WTC11 (cell line): ENCODE measurements around the gene PAXIP1. TPM values are rescaled to one million over a fixed set of nuclear protein-coding genes. Genes with fewer than 3 reads are reported as not detected.

Experiments
- ATAC-seq: fragments of 200-7000 bp; cut with Tn5 transposase; 2 replicates; pipeline ENCODE4 v1.10.0; 2021; ENCODE audit warnings: mild to moderate bottlenecking, moderate library complexity
- CTCF ChIA-PET: fragments of 300-600 bp; sonication (Branson Sonifier 250); formaldehyde crosslinking; loops from one replicate; lab custom pipeline; 2021; ENCODE audit warnings: antibody characterized with exemption; lab: Charles Lee
- POLR2A ChIA-PET: fragments of 350-600 bp; sonication (Branson Sonifier 250); formaldehyde crosslinking; loops from one replicate; lab custom pipeline; 2021; ENCODE audit warnings: antibody characterized with exemption; lab: Charles Lee
- DNase-seq: peaks from one replicate; pipeline ENCODE4 v3.0.0; 2021; ENCODE audit warnings: low spot score
- H3K27ac Mint-ChIP-seq: 2 replicates; pipeline ENCODE4 v1.8.0; 2021; ENCODE audit warnings: mixed read lengths
- H3K27me3 Mint-ChIP-seq: 2 replicates; pipeline ENCODE4 v1.8.0; 2021; ENCODE audit warnings: low read depth, mild to moderate bottlenecking, moderate library complexity, mixed read lengths
- H3K36me3 Mint-ChIP-seq: 2 replicates; pipeline ENCODE4 v1.8.0; 2021; ENCODE audit warnings: mixed read lengths
- H3K4me1 Mint-ChIP-seq: 2 replicates; pipeline ENCODE4 v1.8.0; 2022; ENCODE audit warnings: mixed read lengths
- H3K4me3 Mint-ChIP-seq: 2 replicates; pipeline ENCODE4 v1.8.0; 2021; ENCODE audit warnings: mild to moderate bottlenecking, moderate library complexity, mixed read lengths
- H3K9me3 Mint-ChIP-seq: 2 replicates; pipeline ENCODE4 v1.8.0; 2021; ENCODE audit warnings: mixed read lengths
- ATF1 ChIP-seq: sonication (generic); formaldehyde crosslinking; IDR thresholded peaks from 2 replicates; pipeline ENCODE4 v1.8.1; 2023; ENCODE audit warnings: mild to moderate bottlenecking, moderate library complexity, missing genetic modification reagents
- CTCF ChIP-seq: fragments of 200-600 bp; IDR thresholded peaks from 2 replicates; pipeline ENCODE4 v1.8.0; 2022; ENCODE audit warnings: antibody characterized with exemption
- E2F1 ChIP-seq: sonication (generic); formaldehyde crosslinking; IDR thresholded peaks from 2 replicates; pipeline ENCODE4 v1.8.0; 2022; ENCODE audit warnings: mild to moderate bottlenecking, missing genetic modification reagents
- E2F4 ChIP-seq: sonication (generic); formaldehyde crosslinking; IDR thresholded peaks from 2 replicates; pipeline ENCODE4 v1.8.1; 2022; ENCODE audit warnings: low read depth, mild to moderate bottlenecking, moderate library complexity, missing genetic modification reagents, borderline replicate concordance
- ELF4 ChIP-seq: sonication (generic); formaldehyde crosslinking; IDR thresholded peaks from 2 replicates; pipeline ENCODE4 v1.8.1; 2022; ENCODE audit warnings: low read depth, mild to moderate bottlenecking, moderate library complexity, missing genetic modification reagents
- GABPB1 ChIP-seq: sonication (generic); formaldehyde crosslinking; IDR thresholded peaks from 2 replicates; pipeline ENCODE4 v1.8.1; 2023; ENCODE audit warnings: mild to moderate bottlenecking, missing genetic modification reagents
- HMGA2 ChIP-seq: fragments of 250-450 bp; sonication (Bioruptor Pico); IDR thresholded peaks from 2 replicates; pipeline ENCODE4 v1.4.0; 2021; ENCODE audit warnings: mild to moderate bottlenecking, moderate library complexity
- IRF1 ChIP-seq: sonication (generic); formaldehyde crosslinking; IDR thresholded peaks from 2 replicates; pipeline ENCODE4 v1.8.0; 2023; ENCODE audit warnings: missing genetic modification reagents
- JAZF1 ChIP-seq: fragments of 250-450 bp; sonication (Bioruptor Pico); IDR thresholded peaks from 2 replicates; pipeline ENCODE4 v1.9.0; 2021; ENCODE audit warnings: moderate library complexity, mild to moderate bottlenecking, inconsistent platforms
- JUN ChIP-seq: sonication (generic); formaldehyde crosslinking; IDR thresholded peaks from 2 replicates; pipeline ENCODE4 v1.8.0; 2023; ENCODE audit warnings: mild to moderate bottlenecking, missing genetic modification reagents
- MAX ChIP-seq: sonication (generic); formaldehyde crosslinking; IDR thresholded peaks from 2 replicates; pipeline ENCODE4 v1.8.0; 2022; ENCODE audit warnings: mild to moderate bottlenecking, missing genetic modification reagents
- PRDM15 ChIP-seq: sonication (generic); formaldehyde crosslinking; IDR thresholded peaks from 2 replicates; pipeline ENCODE4 v1.8.0; 2022; ENCODE audit warnings: missing genetic modification reagents
- SMAD3 ChIP-seq: sonication (generic); formaldehyde crosslinking; IDR thresholded peaks from 2 replicates; pipeline ENCODE4 v1.8.0; 2022; ENCODE audit warnings: missing genetic modification reagents, mild to moderate bottlenecking, borderline replicate concordance
- STAT6 ChIP-seq: sonication (generic); formaldehyde crosslinking; conservative IDR thresholded peaks from 2 replicates; pipeline ENCODE4 v1.8.1; 2023; ENCODE audit warnings: mild to moderate bottlenecking, low read depth, missing genetic modification reagents, moderate library complexity
- USF1 ChIP-seq: sonication (generic); formaldehyde crosslinking; IDR thresholded peaks from 2 replicates; pipeline ENCODE4 v1.8.0; 2022; ENCODE audit warnings: mild to moderate bottlenecking, missing genetic modification reagents
- ZNF281 ChIP-seq: sonication (generic); formaldehyde crosslinking; IDR thresholded peaks from 2 replicates; pipeline ENCODE4 v1.8.0; 2023; ENCODE audit warnings: mild to moderate bottlenecking, missing genetic modification reagents
- ZNF423 ChIP-seq: fragments of 250-450 bp; sonication (Bioruptor Pico); IDR thresholded peaks from 2 replicates; pipeline ENCODE4 v2.1.2; 2022; ENCODE audit warnings: mild to moderate bottlenecking, moderate library complexity
- ZNF671 ChIP-seq: fragments of 250-450 bp; sonication (Bioruptor Pico); IDR thresholded peaks from 2 replicates; pipeline ENCODE4 v1.8.0; 2021; ENCODE audit warnings: mild to moderate bottlenecking
- total RNA-seq: library from RNA; stranded (reverse); gene quantifications from 3 replicates; pipeline ENCODE4 v1.2.3, GENCODE V29; 2021

The PAXIP1 gene
- total RNA-seq, 1 experiment from 2014 or later: 34.1 TPM

GRCh38 chr7:154960063-154960790, 42.7 kb downstream of the PAXIP1 start:
- ATAC-seq: no peak
- CTCF ChIA-PET: no interaction called here
- no peak overlapping the region for H3K4me3 Mint-ChIP-seq

GRCh38 chr7:154956427-154956826, 46.5 kb downstream of the PAXIP1 start:
- POLR2A ChIA-PET: no interaction called here
- Mint-ChIP-seq H3K9me3 (no peaks in the 10 kb centered on the region), H3K27me3 (no peaks in the 10 kb centered on the region), H3K4me3 (no peak overlapping the region), H3K36me3 (peaks cover 83% of the 10 kb centered on the region), H3K27ac (no peak overlapping the region), H3K4me1 (no peaks in the 10 kb centered on the region)
- DNase-seq (no peak), ATAC-seq (no peak)
- CTCF ChIA-PET: no interaction called here
- TF ChIP-seq JAZF1 (CRISPR knock-in tag): no peak
- TF ChIP-seq E2F4 (CRISPR knock-in tag): no peak
- TF ChIP-seq ZNF423 (CRISPR knock-in tag): no peak
- no peak for TF ChIP-seq GABPB1
- TF ChIP-seq SMAD3: no peak
- TF ChIP-seq ZNF281 (CRISPR knock-in tag): no peak
- no peak for TF ChIP-seq ELF4
- no peak for TF ChIP-seq HMGA2 (CRISPR knock-in tag)
- TF ChIP-seq USF1 (CRISPR knock-in tag): no peak
- no peak for TF ChIP-seq JUN
- TF ChIP-seq E2F1 (CRISPR knock-in tag): no peak
- TF ChIP-seq CTCF: no peak
- TF ChIP-seq STAT6 (CRISPR knock-in tag): no peak
- no peak for TF ChIP-seq PRDM15 (CRISPR knock-in tag)

More at GRCh38 chr7:154960063-154960790, 42.7 kb downstream of the PAXIP1 start:
- H3K27me3 Mint-ChIP-seq: no peaks in the 10 kb centered on the region
- H3K9me3 Mint-ChIP-seq: no peaks in the 10 kb centered on the region
- H3K27ac Mint-ChIP-seq: no peak overlapping the region
- TF ChIP-seq ZNF671 (CRISPR knock-in tag) (no peak), IRF1 (CRISPR knock-in tag) (no peak), ATF1 (CRISPR knock-in tag) (no peak), MAX (CRISPR knock-in tag) (no peak)
- H3K36me3 Mint-ChIP-seq: peaks cover 92% of the 10 kb centered on the region
- no peaks in the 10 kb centered on the region for H3K4me1 Mint-ChIP-seq
- POLR2A ChIA-PET: no interaction called here
- DNase-seq: no peak
